ENCODE results near the gene ATF6B. TPM values are rescaled to one million over a fixed set of nuclear protein-coding genes. Genes with fewer than 3 reads are reported as not detected.

The ATF6B gene
- total and polyA plus RNA-seq, 2 experiments from 2014 or later: 24.9 to 26.1 TPM

DNA sequence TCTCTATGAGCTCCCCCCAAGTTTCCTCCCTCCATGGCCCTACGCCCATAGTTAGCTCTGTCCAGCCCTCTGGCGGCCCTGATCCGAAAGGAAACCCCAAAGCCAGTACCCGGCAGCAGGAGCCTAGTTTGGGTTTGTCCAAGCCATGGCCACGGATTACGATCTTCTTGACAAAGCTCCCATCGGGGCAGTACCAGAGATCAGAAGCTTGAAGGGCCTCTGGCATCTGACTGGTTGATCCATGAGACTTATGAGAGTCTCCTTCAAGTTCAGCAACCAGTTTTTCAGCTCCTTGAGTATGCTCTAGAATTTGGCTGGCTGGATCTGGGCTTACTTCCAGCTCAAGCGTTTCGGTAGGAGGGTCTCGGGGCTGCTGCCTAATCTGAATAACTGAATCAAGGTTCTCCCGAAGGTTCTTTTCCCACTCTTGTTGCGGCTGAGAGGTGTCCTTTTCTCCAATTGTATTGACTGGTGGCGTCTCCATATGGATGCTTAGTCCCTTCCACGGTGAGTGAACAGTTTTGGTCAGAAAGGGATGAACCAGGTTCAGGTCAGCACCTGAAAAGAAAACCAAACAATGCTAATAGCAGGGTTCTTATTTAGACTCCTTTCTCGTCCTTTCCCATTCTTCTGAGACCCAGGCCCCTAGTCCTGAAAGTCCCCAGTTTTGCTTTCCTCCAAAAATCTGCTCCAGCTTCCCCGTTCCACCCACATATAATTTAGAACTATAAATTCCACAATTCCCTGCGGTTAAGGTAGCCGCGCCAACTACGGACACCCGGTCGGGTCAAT is 1.4 kb upstream of the ATF6B start:
- TF ChIP-seq JUNB (IDR thresholded peaks at IDR 0.05; ENCODE audit: unreplicated experiment) (no peak), ZNF114 (CRISPR knock-in tag; IDR thresholded peaks at IDR 0.05) (no peak), STAT1 (IDR thresholded peaks at IDR 0.05; ENCODE audit: unreplicated experiment) (no peak), EZH2phosphoT487 (IDR thresholded peaks at IDR 0.05; ENCODE audit: unreplicated experiment) (no peak)
- TF ChIP-seq, protein P1, sequence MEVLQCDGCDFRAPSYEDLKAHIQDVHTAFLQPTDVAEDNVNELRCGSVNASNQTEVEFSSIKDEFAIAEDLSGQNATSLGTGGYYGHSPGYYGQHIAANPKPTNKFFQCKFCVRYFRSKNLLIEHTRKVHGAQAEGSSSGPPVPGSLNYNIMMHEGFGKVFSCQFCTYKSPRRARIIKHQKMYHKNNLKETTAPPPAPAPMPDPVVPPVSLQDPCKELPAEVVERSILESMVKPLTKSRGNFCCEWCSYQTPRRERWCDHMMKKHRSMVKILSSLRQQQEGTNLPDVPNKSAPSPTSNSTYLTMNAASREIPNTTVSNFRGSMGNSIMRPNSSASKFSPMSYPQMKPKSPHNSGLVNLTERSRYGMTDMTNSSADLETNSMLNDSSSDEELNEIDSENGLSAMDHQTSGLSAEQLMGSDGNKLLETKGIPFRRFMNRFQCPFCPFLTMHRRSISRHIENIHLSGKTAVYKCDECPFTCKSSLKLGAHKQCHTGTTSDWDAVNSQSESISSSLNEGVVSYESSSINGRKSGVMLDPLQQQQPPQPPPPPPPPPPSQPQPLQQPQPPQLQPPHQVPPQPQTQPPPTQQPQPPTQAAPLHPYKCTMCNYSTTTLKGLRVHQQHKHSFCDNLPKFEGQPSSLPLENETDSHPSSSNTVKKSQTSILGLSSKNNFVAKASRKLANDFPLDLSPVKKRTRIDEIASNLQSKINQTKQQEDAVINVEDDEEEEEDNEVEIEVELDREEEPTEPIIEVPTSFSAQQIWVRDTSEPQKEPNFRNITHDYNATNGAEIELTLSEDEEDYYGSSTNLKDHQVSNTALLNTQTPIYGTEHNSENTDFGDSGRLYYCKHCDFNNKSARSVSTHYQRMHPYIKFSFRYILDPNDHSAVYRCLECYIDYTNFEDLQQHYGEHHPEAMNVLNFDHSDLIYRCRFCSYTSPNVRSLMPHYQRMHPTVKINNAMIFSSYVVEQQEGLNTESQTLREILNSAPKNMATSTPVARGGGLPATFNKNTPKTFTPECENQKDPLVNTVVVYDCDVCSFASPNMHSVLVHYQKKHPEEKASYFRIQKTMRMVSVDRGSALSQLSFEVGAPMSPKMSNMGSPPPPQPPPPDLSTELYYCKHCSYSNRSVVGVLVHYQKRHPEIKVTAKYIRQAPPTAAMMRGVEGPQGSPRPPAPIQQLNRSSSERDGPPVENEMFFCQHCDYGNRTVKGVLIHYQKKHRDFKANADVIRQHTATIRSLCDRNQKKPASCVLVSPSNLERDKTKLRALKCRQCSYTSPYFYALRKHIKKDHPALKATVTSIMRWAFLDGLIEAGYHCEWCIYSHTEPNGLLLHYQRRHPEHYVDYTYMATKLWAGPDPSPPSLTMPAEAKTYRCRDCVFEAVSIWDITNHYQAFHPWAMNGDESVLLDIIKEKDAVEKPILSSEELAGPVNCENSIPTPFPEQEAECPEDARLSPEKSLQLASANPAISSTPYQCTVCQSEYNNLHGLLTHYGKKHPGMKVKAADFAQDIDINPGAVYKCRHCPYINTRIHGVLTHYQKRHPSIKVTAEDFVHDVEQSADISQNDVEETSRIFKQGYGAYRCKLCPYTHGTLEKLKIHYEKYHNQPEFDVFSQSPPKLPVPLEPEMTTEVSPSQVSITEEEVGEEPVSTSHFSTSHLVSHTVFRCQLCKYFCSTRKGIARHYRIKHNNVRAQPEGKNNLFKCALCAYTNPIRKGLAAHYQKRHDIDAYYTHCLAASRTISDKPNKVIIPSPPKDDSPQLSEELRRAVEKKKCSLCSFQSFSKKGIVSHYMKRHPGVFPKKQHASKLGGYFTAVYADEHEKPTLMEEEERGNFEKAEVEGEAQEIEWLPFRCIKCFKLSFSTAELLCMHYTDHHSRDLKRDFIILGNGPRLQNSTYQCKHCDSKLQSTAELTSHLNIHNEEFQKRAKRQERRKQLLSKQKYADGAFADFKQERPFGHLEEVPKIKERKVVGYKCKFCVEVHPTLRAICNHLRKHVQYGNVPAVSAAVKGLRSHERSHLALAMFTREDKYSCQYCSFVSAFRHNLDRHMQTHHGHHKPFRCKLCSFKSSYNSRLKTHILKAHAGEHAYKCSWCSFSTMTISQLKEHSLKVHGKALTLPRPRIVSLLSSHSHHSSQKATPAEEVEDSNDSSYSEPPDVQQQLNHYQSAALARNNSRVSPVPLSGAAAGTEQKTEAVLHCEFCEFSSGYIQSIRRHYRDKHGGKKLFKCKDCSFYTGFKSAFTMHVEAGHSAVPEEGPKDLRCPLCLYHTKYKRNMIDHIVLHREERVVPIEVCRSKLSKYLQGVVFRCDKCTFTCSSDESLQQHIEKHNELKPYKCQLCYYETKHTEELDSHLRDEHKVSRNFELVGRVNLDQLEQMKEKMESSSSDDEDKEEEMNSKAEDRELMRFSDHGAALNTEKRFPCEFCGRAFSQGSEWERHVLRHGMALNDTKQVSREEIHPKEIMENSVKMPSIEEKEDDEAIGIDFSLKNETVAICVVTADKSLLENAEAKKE (CRISPR knock-in tag; IDR thresholded peaks at IDR 0.05): no peak
- TF ChIP-seq, protein P2, sequence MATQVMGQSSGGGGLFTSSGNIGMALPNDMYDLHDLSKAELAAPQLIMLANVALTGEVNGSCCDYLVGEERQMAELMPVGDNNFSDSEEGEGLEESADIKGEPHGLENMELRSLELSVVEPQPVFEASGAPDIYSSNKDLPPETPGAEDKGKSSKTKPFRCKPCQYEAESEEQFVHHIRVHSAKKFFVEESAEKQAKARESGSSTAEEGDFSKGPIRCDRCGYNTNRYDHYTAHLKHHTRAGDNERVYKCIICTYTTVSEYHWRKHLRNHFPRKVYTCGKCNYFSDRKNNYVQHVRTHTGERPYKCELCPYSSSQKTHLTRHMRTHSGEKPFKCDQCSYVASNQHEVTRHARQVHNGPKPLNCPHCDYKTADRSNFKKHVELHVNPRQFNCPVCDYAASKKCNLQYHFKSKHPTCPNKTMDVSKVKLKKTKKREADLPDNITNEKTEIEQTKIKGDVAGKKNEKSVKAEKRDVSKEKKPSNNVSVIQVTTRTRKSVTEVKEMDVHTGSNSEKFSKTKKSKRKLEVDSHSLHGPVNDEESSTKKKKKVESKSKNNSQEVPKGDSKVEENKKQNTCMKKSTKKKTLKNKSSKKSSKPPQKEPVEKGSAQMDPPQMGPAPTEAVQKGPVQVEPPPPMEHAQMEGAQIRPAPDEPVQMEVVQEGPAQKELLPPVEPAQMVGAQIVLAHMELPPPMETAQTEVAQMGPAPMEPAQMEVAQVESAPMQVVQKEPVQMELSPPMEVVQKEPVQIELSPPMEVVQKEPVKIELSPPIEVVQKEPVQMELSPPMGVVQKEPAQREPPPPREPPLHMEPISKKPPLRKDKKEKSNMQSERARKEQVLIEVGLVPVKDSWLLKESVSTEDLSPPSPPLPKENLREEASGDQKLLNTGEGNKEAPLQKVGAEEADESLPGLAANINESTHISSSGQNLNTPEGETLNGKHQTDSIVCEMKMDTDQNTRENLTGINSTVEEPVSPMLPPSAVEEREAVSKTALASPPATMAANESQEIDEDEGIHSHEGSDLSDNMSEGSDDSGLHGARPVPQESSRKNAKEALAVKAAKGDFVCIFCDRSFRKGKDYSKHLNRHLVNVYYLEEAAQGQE (IDR thresholded peaks at IDR 0.05; ENCODE audit: unreplicated experiment): no peak
- Histone ChIP-seq H3K4me3 (peak overlapping the region; percentile 96), H3K27me3 (ENCODE audit: insufficient read depth) (no peaks in the 10 kb centered on the region), H3K79me2 (replicated peaks; ENCODE audit: insufficient read depth) (peaks cover 20% of the 10 kb centered on the region), H4K20me1 (replicated peaks; ENCODE audit: insufficient read depth) (0 out of 2 replicates have a peak, but pooled peaks cover 5% of the 10 kb centered on the region), H3K36me3 (ENCODE audit: insufficient read depth) (0 out of 2 replicates have a peak, but pooled peaks cover 5% of the 10 kb centered on the region), H3K4me2 (peak overlapping the region; percentile 96), H3K27ac (ENCODE audit: low read depth) (peak overlapping the region; percentile 62; the same call in 1 of the 2 replicates), H3K9me2 (ENCODE audit: insufficient read depth) (no peaks in the 10 kb centered on the region), H3K4me1 (ENCODE audit: insufficient read depth) (peaks cover 22% of the 10 kb centered on the region), H2AFZ (peak overlapping the region; percentile 53; the same call in 1 of the 2 replicates), H3F3A (replicated peaks; ENCODE audit: low read depth) (peaks cover 10% of the 10 kb centered on the region; the same call in 1 of the 2 replicates)
- no peak for DNase-seq (ENCODE audit: low spot score)
- peak overlapping the region; percentile 90 for H3K4me3 Mint-ChIP-seq
- no peak for ATAC-seq
- peak overlapping the region; percentile 93 for H3K27ac Mint-ChIP-seq
- no peaks in the 10 kb centered on the region for H3K9me3 Mint-ChIP-seq
- peaks cover 13% of the 10 kb centered on the region for H3K27me3 Mint-ChIP-seq (ENCODE audit: insufficient read depth, low read depth, poor library complexity)
- peaks cover 16% of the 10 kb centered on the region for H3K36me3 Mint-ChIP-seq (ENCODE audit: low read depth)
- peaks cover 23% of the 10 kb centered on the region for H3K4me1 Mint-ChIP-seq

Measured in GM23338 (cell line).